Camera-type eye (tissue), 1 donor: ENCODE results near the gene ITPRIP. TPM values are rescaled to one million over a fixed set of nuclear protein-coding genes. Genes with fewer than 3 reads are reported as not detected.

Experiments
- total RNA-seq: library from RNA; depleted of rRNA; stranded (reverse); fragments of >200 nt; gene quantifications from one replicate; pipeline ENCODE4 v1.2.3, GENCODE V29; 2014

Gene ITPRIP, protein sequence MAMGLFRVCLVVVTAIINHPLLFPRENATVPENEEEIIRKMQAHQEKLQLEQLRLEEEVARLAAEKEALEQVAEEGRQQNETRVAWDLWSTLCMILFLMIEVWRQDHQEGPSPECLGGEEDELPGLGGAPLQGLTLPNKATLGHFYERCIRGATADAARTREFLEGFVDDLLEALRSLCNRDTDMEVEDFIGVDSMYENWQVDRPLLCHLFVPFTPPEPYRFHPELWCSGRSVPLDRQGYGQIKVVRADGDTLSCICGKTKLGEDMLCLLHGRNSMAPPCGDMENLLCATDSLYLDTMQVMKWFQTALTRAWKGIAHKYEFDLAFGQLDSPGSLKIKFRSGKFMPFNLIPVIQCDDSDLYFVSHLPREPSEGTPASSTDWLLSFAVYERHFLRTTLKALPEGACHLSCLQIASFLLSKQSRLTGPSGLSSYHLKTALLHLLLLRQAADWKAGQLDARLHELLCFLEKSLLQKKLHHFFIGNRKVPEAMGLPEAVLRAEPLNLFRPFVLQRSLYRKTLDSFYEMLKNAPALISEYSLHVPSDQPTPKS
- total RNA-seq: 24.2 TPM

DNA sequence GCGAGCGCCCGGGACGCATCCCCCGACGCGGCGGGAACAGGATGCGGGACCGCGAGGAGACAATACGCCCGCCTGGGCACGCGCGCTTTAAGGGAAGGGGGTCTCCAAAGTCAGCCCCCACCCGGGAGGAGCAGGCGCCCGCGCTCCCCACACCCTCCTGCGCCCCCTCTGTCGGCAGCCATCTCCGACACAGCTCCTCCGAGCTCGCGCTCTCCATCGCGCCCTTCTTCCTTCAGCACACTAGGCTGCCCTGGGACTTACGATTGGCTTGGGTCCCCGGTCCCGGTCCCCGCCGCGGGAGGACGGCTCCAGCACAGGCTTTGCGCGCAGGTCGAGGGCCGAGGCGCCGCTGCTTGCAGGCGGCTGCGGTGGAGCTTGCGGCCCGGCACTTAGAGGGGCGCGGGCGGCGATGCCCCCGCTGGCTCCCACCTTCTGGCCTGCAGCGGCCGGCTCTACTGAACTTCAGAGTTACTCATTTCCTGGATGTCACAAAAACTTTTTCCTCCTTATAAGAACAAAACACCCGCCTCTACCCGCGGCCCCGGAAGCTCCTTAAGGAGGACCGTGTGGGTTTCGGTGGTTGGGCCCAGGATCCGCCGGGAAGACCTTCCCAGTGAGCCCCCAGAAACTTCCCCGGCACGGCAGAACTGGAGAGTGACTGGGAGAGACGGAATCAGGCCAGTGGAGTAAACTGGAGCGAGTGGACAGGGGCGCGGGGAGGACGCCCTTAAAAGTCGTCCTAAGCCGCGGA is at the start of gene ITPRIP:
Gene ITPRIP, minus strand, starts transcription at position 481 of the 751 bp plus-strand sequence. CDS start 22,414 bp downstream, outside the sequence.

DNA sequence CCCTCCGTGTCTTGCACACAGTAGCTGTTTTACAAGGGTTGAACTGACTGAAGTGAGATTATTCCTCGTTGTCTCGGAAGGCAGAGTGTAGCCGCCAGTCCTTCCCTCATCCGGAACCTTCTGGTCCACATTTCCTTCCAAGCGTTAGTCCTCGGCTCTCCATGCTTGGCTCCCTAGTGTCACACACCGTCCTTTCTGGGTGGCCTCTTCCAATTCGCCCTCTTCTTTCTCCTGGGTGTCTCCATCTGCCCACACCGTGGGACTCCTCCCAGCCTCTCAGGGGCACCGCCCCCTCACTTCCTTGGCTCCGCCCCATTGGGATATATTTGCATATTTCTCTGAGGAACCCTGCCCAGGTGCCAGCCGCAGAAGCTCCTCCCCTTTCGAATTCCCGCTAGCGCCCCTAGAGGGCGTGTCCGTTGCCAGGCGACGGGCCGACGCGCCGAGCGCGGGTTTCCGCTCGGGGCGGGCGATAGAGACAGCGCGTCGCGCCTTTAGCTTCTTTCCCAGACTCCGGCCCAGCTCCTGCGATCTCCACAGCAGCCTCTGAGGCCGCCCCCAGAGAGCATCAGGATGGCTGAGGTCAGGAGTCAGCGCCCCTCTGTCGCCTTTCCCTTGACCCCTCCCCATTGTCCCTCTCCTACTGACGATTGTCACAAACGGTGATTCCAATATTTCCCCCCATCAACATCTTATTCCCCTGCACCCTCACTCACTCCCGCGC is 15.2 kb upstream of the ITPRIP start, which contains the start of gene CFAP58:
Gene CFAP58, plus strand, starts transcription at position 509 of the 724 bp plus-strand sequence. Its CDS starts 65 bp downstream, at position 574.

DNA sequence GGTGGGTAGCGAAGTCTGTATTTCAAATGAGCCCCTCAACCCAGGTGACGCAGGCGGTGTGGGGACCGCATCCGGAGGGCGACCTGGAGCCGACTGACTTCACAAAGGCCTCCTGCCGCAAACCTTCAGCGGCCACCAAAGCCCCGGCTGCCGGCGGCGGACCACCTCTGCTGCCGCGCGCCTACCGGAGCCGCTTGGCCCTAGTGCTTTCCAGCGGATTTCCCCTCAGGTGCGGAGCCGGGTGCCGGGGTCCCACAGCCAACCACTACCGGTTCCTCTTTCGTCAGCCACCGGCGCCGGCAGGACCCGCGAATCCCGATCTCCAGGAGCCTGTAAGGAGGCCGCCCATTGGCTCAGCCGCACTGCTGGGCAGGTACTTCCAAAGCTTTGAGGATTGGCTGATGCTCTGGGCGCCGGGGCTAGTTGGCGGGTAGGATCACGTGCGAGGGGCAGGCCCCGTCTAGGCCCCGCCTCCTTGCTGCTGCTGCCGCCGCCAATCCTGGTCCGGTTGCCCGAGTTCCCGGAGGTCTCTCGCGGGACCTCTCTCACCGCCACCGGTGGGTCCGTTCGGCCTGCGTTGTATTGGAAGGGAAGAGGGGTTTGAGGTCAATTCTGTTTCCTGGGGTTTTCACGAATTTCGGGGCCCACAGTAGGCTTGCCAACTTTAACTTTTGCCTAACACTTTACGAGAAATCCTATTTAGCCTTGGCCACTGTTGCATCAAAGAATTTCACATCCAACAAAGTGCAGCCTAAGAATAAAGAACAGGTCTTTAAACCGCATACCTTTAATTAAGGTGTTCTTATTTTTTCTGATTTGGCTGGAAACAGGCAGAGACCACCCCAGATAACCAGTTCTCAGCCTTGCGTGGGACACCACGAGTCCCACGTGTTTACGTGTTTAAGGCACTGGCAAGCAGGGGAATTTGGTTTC is 69.3 kb downstream of the ITPRIP start, which contains the start of gene GSTO2:
Gene GSTO2, plus strand, starts transcription at position 472 of the 933 bp plus-strand sequence. CDS start 5,732 bp downstream, outside the sequence.

Other genes with a start within 250 kb of the ITPRIP start
- 12.4 TPM for gene SFR1, start 216.3 kb downstream of the ITPRIP start, total RNA-seq
- gene CFAP43, start 106.1 kb downstream of the ITPRIP start, total RNA-seq: 6.3 TPM
- 29.6 TPM for gene GSTO1, start 83.6 kb downstream of the ITPRIP start, total RNA-seq
- gene GSTO2, start 69.3 kb downstream of the ITPRIP start, total RNA-seq: 4.3 TPM
- 1.5 TPM for gene CFAP58, start 15.4 kb upstream of the ITPRIP start, total RNA-seq